Panc1 (cell line): Measurements from ENCODE around the gene SUN1. TPM values are rescaled to one million over a fixed set of nuclear protein-coding genes. Genes with fewer than 3 reads are reported as not detected.

Experiments used
- ATAC-seq: fragments of 200-7000 bp; cut with Tn5 transposase; 2 replicates; pipeline ENCODE4 v1.9.1; 2020; ENCODE audit warnings: mild to moderate bottlenecking, moderate library complexity
- BruUV-seq: library from RNA; stranded (reverse); fragments of 400-500 nt; replicated peaks from 2 replicates; lab custom pipeline; 2021; lab: Mats Ljungman, UMichigan
- CTCF ChIA-PET: fragments of 300-600 bp; sonication (Branson Sonifier 250); formaldehyde crosslinking; loops from one replicate; lab custom pipeline; 2022; ENCODE audit warnings: antibody characterized with exemption; lab: Charles Lee
- POLR2A ChIA-PET: fragments of 300-600 bp; sonication (Branson Sonifier 250); formaldehyde crosslinking; loops from one replicate; lab custom pipeline; 2022; ENCODE audit warnings: antibody characterized with exemption; lab: Charles Lee
- DNase-seq: peaks from one replicate; pipeline ENCODE4 v3.0.0-alpha.2; 2010; ENCODE audit warnings: low read depth, low spot score
- H3K27ac ChIP-seq: 2 replicates; pipeline ENCODE4 v1.5.1; 2011; ENCODE audit warnings: mild to moderate bottlenecking, low read length, inconsistent platforms
- H3K27me3 ChIP-seq: fragments of 200-500 bp; sonication (Bioruptor generic); 2 replicates; pipeline ENCODE4 v1.6.0; 2014; ENCODE audit warnings: low read length, inconsistent platforms; ENCODE audit not compliant: control insufficient read depth, insufficient read depth
- H3K36me3 ChIP-seq: fragments of 200-500 bp; sonication (Bioruptor generic); 2 replicates; pipeline ENCODE4 v1.5.1; 2014; ENCODE audit warnings: inconsistent platforms, mild to moderate bottlenecking, low read length, moderate library complexity; ENCODE audit not compliant: control insufficient read depth, insufficient read depth
- H3K4me1 ChIP-seq: 2 replicates; pipeline ENCODE4 v1.5.1; 2011; ENCODE audit warnings: inconsistent platforms, mild to moderate bottlenecking, low read length, moderate library complexity; ENCODE audit not compliant: control insufficient read depth, insufficient read depth
- H3K4me3 ChIP-seq, 2 experiments: 2 replicates each; pipeline ENCODE4 v1.5.1; 2011 to 2012; ENCODE audit warnings: low read depth in 2 of 2, low read length in 2 of 2, mild to moderate bottlenecking in 2 of 2, inconsistent platforms in 1 of 2, moderate library complexity in 1 of 2
- H3K9me3 ChIP-seq: fragments of 200-500 bp; sonication (Bioruptor generic); 2 replicates; pipeline ENCODE4 v1.5.1; 2014; ENCODE audit warnings: low read depth, mild to moderate bottlenecking, inconsistent platforms, low read length, moderate library complexity; ENCODE audit not compliant: control insufficient read depth, insufficient read depth
- CTCF ChIP-seq: fragments of 450-650 bp; IDR thresholded peaks from 2 replicates; pipeline ENCODE4 v1.5.1; 2017; ENCODE audit warnings: mild to moderate bottlenecking
- POLR2AphosphoS5 ChIP-seq: IDR thresholded peaks from 2 replicates; pipeline ENCODE4 v1.6.1; 2012; ENCODE audit warnings: mild to moderate bottlenecking, low read depth, low read length, moderate library complexity
- SIN3A ChIP-seq: IDR thresholded peaks from 2 replicates; pipeline ENCODE4 v1.6.1; 2012; ENCODE audit warnings: low read depth, mild to moderate bottlenecking, low read length, moderate library complexity, borderline replicate concordance; ENCODE audit not compliant: insufficient read depth
- TCF7L2 ChIP-seq: IDR thresholded peaks from 2 replicates; pipeline ENCODE4 v1.6.1; 2011; ENCODE audit warnings: mild to moderate bottlenecking, low read depth, low read length, inconsistent platforms
- in situ Hi-C: cut with HindIII; loops from 2 replicates; pipeline ENCODE4 v1.10.0; 2016; ENCODE audit warnings: low sequenced_read_pairs, low pct_unique_long_range_greater_than_20kb
- intact Hi-C: fragments of 100-400 bp; cut with micrococcal nuclease; formaldehyde crosslinking; loops from one replicate; pipeline ENCODE4 v1.10.0; 2022; ENCODE audit not compliant: unreplicated experiment
- total RNA-seq: library from RNA; stranded (reverse); gene quantifications from one replicate; pipeline ENCODE4 v1.2.1, GENCODE V29; 2021; ENCODE audit not compliant: unreplicated experiment
- TF ChIP-seq, protein P1 (sequence below), 2 experiments: IDR thresholded peaks; 2 replicates each; pipeline ENCODE4 v1.6.1; 2011 to 2012; ENCODE audit warnings: low read depth in 2 of 2, control low read depth in 1 of 2, low read length in 1 of 2, mild to moderate bottlenecking in 1 of 2, moderate library complexity in 1 of 2; ENCODE audit not compliant: insufficient read depth in 1 of 2

SUN1 gene
- total RNA-seq, 1 experiment from 2014 or later = 244 TPM

GRCh38 chr7:921581-922333 is 89.5 kb downstream of the SUN1 start:
- ChIA-PET CTCF (no interaction called here), POLR2A (no interaction called here)
- H3K4me3 ChIP-seq = no peak overlapping the region
- H3K9me3 ChIP-seq = no peaks in the 10 kb centered on the region
- H3K27me3 ChIP-seq = no peaks in the 10 kb centered on the region
- peaks cover 19% of the 10 kb centered on the region for H3K4me1 ChIP-seq
- no peaks in the 10 kb centered on the region for H3K36me3 ChIP-seq
- DNase-seq = no peak
- no peak overlapping the region for H3K27ac ChIP-seq
- no TSS peak for BruUV-seq
- ATAC-seq = no peak
- in situ Hi-C loops (no loop called here), intact Hi-C loops (no loop called here)
- TF ChIP-seq SIN3A (no peak), POLR2AphosphoS5 (no peak), TCF7L2 (no peak), CTCF (no peak)
- TF ChIP-seq, protein P1, sequence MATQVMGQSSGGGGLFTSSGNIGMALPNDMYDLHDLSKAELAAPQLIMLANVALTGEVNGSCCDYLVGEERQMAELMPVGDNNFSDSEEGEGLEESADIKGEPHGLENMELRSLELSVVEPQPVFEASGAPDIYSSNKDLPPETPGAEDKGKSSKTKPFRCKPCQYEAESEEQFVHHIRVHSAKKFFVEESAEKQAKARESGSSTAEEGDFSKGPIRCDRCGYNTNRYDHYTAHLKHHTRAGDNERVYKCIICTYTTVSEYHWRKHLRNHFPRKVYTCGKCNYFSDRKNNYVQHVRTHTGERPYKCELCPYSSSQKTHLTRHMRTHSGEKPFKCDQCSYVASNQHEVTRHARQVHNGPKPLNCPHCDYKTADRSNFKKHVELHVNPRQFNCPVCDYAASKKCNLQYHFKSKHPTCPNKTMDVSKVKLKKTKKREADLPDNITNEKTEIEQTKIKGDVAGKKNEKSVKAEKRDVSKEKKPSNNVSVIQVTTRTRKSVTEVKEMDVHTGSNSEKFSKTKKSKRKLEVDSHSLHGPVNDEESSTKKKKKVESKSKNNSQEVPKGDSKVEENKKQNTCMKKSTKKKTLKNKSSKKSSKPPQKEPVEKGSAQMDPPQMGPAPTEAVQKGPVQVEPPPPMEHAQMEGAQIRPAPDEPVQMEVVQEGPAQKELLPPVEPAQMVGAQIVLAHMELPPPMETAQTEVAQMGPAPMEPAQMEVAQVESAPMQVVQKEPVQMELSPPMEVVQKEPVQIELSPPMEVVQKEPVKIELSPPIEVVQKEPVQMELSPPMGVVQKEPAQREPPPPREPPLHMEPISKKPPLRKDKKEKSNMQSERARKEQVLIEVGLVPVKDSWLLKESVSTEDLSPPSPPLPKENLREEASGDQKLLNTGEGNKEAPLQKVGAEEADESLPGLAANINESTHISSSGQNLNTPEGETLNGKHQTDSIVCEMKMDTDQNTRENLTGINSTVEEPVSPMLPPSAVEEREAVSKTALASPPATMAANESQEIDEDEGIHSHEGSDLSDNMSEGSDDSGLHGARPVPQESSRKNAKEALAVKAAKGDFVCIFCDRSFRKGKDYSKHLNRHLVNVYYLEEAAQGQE (IDR thresholded peaks at IDR 0.05; ENCODE audit: insufficient read depth in 1 of 2, low read depth in 2 of 2, low read length in 1 of 2) = no peak

DNA sequence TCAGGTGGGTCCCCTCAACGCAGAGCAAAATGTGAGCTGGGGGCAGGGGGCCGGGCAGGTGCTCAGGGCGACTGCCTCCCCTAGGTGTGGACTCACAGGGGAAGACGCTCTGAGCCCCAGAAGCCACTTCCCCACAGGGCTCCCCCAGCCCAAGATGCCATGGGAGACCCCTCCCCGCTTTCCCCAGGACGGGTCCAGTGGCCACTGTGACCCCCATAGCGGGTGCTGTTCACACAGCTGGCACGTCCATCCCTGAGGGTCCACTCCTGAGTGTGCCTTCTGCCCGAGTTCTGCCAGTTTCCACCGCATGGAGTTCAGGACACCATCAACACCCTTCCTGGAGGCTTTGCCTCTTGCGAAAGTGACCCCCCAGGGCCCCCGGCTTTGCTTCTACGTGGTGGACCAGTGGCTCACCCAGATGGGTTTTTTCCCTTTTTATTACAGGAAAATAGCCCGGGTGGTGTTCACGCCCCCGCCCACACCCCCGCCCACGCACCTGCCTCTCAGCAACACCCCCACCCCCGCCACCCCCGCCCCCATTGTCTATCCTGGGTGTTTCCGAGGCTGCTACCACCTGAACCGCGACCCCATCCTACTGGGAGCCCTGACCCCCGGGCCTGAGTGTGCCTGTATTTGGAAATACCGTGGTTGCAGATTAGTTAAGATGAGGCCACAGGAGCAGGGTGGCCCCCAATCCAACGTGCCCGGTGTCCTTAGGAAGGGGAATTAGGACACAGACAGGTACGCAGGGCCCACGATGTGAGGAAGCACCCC is 90.2 kb downstream of the SUN1 start:
- Histone ChIP-seq H3K9me3 (no peaks in the 10 kb centered on the region), H3K4me1 (peaks cover 27% of the 10 kb centered on the region), H3K4me3 (no peak overlapping the region), H3K36me3 (no peaks in the 10 kb centered on the region), H3K27ac (no peak overlapping the region), H3K27me3 (no peaks in the 10 kb centered on the region)
- peak; percentile 1 for ATAC-seq
- ChIA-PET CTCF (interaction anchor here (0.5 to 0.7 kb wide), 2 partner anchors 13 to 70 kb away, joined by 3 to 5 read pairs; no protein-coding TSS in a partner anchor), POLR2A (no interaction called here)
- in situ Hi-C loops (no loop called here), intact Hi-C loops (no loop called here)
- BruUV-seq = no TSS peak
- DNase-seq = no peak
- TF ChIP-seq TCF7L2 (no peak), POLR2AphosphoS5 (no peak), CTCF (no peak), SIN3A (no peak)
- TF ChIP-seq, protein P1 (IDR thresholded peaks at IDR 0.05; ENCODE audit: insufficient read depth in 1 of 2, low read depth in 2 of 2, low read length in 1 of 2) = no peak
